HCT116 (cell line): ENCODE results near the gene HEXD. TPM values are rescaled to one million over a fixed set of nuclear protein-coding genes. Genes with fewer than 3 reads are reported as not detected.

ENCODE experiments used
- total RNA-seq: library from RNA; stranded (reverse); gene quantifications from one replicate; pipeline ENCODE4 v1.2.1, GENCODE V29; 2021; ENCODE audit not compliant: unreplicated experiment

Gene HEXD
- total RNA-seq, 1 experiment from 2014 or later, result 45.2 TPM

Other genes with a start within 250 kb of the HEXD start
- 143 TPM for gene CCDC57, start 205.5 kb upstream of the HEXD start, total RNA-seq
- 445 TPM for gene SLC16A3, start 189.3 kb upstream of the HEXD start, total RNA-seq
- gene CSNK1D, start 144.6 kb upstream of the HEXD start, total RNA-seq, result 176 TPM
- gene CD7, start 100.7 kb upstream of the HEXD start, total RNA-seq, result 0.61 TPM
- gene SECTM1, start 84.6 kb upstream of the HEXD start, total RNA-seq, result 6.8 TPM
- 2.1 TPM for gene TEX19, start 59.1 kb upstream of the HEXD start, total RNA-seq
- not detected for gene UTS2R, start 46.6 kb upstream of the HEXD start, total RNA-seq
- gene OGFOD3, start 239 bp downstream of the HEXD start, total RNA-seq, result 53.6 TPM
- gene CYBC1, start 32.4 kb downstream of the HEXD start, total RNA-seq, result 95.4 TPM
- 91.8 TPM for gene NARF, start 40.4 kb downstream of the HEXD start, total RNA-seq
- 122 TPM for gene FOXK2, start 101.4 kb downstream of the HEXD start, total RNA-seq
- 117 TPM for gene WDR45B, start 230.1 kb downstream of the HEXD start, total RNA-seq